Nephron progenitor cell (in vitro differentiated cells): ENCODE results near the gene ZG16B.

Source experiments
- DNase-seq: peaks from one replicate; pipeline ENCODE4 v3.0.0; 2021
- H3K27ac Mint-ChIP-seq: 2 replicates; pipeline ENCODE4 v1.8.0; 2021; ENCODE audit warnings: mild to moderate bottlenecking, moderate library complexity, mixed read lengths
- H3K27me3 Mint-ChIP-seq: 2 replicates; pipeline ENCODE4 v1.8.0; 2021; ENCODE audit warnings: mild to moderate bottlenecking, low read depth, mixed read lengths; ENCODE audit not compliant: poor library complexity
- H3K36me3 Mint-ChIP-seq: 2 replicates; pipeline ENCODE4 v1.8.0; 2021; ENCODE audit warnings: low read depth, mixed read lengths
- H3K4me1 Mint-ChIP-seq: 2 replicates; pipeline ENCODE4 v1.8.0; 2021; ENCODE audit warnings: mixed read lengths
- H3K4me3 Mint-ChIP-seq: 2 replicates; pipeline ENCODE4 v1.8.0; 2021; ENCODE audit warnings: mild to moderate bottlenecking, moderate library complexity, mixed read lengths
- H3K9me3 Mint-ChIP-seq: 2 replicates; pipeline ENCODE4 v1.8.0; 2021; ENCODE audit warnings: mild to moderate bottlenecking, moderate library complexity, mixed read lengths
- TF ChIP-seq, protein P1 (sequence below): fragments of 200-600 bp; sonication (generic); IDR thresholded peaks from 2 replicates; pipeline ENCODE4 v1.5.0; 2021; ENCODE audit warnings: antibody characterized with exemption

Gene ZG16B

DNA sequence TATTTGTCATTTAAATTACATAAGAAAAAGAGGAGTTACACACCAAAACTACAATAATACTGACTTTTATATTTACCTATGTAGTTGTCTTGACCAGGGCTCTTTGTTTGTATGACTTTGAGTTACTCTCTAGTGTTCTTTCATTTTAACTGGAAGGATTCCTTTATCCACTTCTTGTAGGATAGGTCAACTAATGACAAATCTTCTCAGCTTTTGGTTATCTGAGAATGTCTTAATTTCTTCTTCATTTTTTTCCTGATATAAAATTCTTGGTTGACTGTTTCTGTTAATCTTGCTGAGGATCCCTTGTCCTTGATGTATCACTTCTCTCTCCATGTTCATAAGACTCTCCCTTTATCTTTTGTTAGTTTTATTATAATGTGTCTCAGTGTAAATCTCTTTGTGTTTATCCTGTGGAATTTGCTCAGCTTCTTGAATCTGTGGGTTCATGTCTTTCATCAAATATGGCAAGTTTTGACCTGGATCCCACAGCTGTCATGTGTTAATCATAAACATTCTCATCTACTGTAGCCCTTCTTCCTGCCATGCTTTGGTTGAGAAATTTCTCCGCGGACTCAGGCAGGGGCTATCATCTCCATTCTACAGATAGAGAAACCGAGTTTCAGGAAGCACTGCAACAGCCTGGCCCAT lies 26.4 kb upstream of the ZG16B start:
- TF ChIP-seq, protein P1, sequence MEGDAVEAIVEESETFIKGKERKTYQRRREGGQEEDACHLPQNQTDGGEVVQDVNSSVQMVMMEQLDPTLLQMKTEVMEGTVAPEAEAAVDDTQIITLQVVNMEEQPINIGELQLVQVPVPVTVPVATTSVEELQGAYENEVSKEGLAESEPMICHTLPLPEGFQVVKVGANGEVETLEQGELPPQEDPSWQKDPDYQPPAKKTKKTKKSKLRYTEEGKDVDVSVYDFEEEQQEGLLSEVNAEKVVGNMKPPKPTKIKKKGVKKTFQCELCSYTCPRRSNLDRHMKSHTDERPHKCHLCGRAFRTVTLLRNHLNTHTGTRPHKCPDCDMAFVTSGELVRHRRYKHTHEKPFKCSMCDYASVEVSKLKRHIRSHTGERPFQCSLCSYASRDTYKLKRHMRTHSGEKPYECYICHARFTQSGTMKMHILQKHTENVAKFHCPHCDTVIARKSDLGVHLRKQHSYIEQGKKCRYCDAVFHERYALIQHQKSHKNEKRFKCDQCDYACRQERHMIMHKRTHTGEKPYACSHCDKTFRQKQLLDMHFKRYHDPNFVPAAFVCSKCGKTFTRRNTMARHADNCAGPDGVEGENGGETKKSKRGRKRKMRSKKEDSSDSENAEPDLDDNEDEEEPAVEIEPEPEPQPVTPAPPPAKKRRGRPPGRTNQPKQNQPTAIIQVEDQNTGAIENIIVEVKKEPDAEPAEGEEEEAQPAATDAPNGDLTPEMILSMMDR = no peak
- DNase-seq = no peak
- Mint-ChIP-seq H3K36me3 (no peaks in the 10 kb centered on the region), H3K27ac (no peak overlapping the region), H3K9me3 (peaks cover 45% of the 10 kb centered on the region), H3K4me1 (no peaks in the 10 kb centered on the region), H3K27me3 (peaks cover 41% of the 10 kb centered on the region), H3K4me3 (no peak overlapping the region)

DNA sequence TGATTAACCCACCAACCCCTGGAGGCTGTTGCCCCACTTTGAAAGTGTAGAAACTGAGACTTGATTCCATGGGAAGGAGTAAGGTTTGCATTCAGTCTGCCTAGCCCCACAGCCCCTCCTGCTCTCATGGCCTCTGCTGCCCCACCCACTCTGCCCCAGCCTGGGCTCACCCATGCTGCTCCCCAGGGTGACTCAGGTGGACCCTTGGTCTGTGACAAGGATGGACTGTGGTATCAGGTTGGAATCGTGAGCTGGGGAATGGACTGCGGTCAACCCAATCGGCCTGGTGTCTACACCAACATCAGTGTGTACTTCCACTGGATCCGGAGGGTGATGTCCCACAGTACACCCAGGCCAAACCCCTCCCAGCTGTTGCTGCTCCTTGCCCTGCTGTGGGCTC lies 25.4 kb upstream of the ZG16B start:
- no peak for DNase-seq

DNA sequence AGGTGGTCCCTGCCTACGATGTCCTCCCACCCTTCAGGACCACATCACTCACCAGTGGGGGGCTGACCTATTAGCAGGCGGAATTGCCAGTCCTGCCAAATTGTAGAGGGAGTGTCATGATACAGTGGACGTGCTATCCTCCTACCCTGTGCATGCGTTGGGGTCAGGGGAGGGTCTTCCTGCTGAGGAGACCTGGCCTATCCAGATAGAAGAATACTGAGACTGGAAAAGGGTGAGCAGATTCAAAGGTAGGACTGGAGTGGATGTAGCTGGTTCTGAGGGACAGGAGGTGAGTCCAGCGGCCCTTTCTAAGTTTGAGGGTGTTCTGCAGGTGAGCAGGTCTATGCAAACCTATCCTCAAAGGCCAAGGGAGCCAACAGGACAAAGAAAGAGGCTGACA lies 23.8 kb upstream of the ZG16B start:
- TF ChIP-seq, protein P1 = no peak
- Mint-ChIP-seq H3K27me3 (peaks cover 60% of the 10 kb centered on the region), H3K36me3 (no peaks in the 10 kb centered on the region), H3K4me1 (no peaks in the 10 kb centered on the region), H3K9me3 (peaks cover 54% of the 10 kb centered on the region), H3K27ac (no peak overlapping the region), H3K4me3 (no peak overlapping the region)
- no peak for DNase-seq

More for the DNA sequence above, 25.4 kb upstream of the ZG16B start:
- Mint-ChIP-seq H3K27me3 (peaks cover 51% of the 10 kb centered on the region), H3K9me3 (peaks cover 54% of the 10 kb centered on the region), H3K36me3 (no peaks in the 10 kb centered on the region), H3K4me3 (no peak overlapping the region), H3K27ac (no peak overlapping the region), H3K4me1 (no peaks in the 10 kb centered on the region)
- TF ChIP-seq, protein P1 = no peak

DNA sequence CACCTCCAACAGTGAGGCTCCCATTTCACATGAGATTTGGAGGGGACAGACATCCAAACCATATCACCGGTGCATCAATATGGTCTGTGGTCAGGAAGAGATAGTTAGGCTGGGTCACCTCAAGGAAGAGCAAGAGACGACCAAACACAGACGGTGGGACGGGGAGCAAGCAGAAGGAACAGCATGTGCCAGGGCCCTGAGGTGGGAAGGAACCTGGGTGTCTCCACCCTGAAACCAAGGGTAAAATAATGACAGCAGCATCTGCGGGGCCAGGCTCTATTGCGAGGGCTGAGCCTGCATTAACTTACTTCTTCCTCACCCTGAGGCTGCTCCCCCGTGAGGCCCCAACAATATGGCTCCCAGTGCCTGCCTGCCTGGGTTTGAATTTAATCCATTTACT lies 21.9 kb upstream of the ZG16B start:
- no peaks in the 10 kb centered on the region for H3K36me3 Mint-ChIP-seq

DNA sequence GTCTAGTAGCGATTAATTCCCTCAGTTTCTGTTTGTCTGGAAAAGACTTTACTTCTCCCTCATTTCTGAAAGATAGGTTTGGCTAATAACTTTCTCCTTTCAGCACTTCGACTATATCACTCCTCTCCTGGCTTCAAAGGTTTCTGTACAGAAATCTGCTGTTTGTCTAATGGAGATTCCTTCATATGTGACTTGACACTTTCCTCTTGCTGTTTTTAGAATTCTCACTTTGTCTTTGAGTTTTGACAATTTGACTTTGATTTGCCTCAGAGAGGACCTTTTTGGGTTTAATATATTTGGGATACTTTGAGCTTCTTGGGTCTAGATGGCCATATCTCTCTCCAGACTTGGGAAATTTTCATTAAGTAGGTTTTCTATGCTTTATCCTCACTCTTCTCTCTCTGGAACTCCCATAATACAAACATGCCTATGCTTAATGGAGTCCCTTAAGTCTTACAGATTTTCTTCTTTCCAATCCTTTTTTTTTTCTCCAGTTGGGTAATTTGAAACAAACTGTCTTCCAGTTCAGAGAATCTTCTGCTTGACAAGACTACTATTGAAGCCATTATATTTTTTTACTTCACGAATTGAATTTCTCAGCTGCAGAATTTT lies 20.8 kb upstream of the ZG16B start:
- TF ChIP-seq, protein P1 = no peak
- H3K4me3 Mint-ChIP-seq = no peak overlapping the region
- no peak for DNase-seq
- H3K27ac Mint-ChIP-seq = no peak overlapping the region
- no peaks in the 10 kb centered on the region for H3K4me1 Mint-ChIP-seq
- peaks cover 37% of the 10 kb centered on the region for H3K9me3 Mint-ChIP-seq
- peaks cover 76% of the 10 kb centered on the region for H3K27me3 Mint-ChIP-seq
- H3K36me3 Mint-ChIP-seq = no peaks in the 10 kb centered on the region

More for the DNA sequence above, 21.9 kb upstream of the ZG16B start:
- no peak for DNase-seq
- Mint-ChIP-seq H3K4me3 (no peak overlapping the region), H3K27ac (no peak overlapping the region), H3K27me3 (peaks cover 74% of the 10 kb centered on the region), H3K4me1 (no peaks in the 10 kb centered on the region), H3K9me3 (peaks cover 48% of the 10 kb centered on the region)
- TF ChIP-seq, protein P1 = no peak

DNA sequence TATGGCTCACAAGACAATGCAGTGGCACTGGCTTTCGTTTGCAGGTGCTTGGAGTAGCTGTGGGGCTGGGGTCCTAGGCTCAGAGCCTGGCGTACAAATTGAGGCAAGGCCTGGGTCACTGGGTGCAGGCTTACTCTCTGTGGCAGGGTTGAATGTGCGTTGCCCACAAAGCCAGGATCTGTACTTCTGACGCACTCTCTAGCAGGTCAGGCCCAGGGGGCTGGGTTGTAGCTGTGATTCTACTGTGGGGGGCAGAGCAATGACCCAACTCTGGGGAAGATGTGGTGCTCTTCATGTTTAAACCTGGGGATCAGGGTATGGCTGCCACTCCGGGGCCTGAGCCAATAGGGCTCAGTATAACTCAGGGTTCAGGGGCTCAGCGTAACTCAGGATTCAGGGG lies 19.5 kb upstream of the ZG16B start:
- Mint-ChIP-seq H3K4me3 (no peak overlapping the region), H3K27me3 (peaks cover 73% of the 10 kb centered on the region)

More for the DNA sequence above, 19.5 kb upstream of the ZG16B start:
- Mint-ChIP-seq H3K4me1 (peaks cover 4% of the 10 kb centered on the region), H3K36me3 (no peaks in the 10 kb centered on the region), H3K9me3 (peaks cover 25% of the 10 kb centered on the region), H3K27ac (no peak overlapping the region)
- TF ChIP-seq, protein P1 = no peak
- no peak for DNase-seq
